Measurements from ENCODE around the gene NSG1. TPM values are rescaled to one million over a fixed set of nuclear protein-coding genes. Genes with fewer than 3 reads are reported as not detected.

Gene NSG1, protein sequence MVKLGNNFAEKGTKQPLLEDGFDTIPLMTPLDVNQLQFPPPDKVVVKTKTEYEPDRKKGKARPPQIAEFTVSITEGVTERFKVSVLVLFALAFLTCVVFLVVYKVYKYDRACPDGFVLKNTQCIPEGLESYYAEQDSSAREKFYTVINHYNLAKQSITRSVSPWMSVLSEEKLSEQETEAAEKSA
- total RNA-seq (2022) (not detected in 2 replicates), Bru-seq, nascent RNA (percentile 1 among the genes with signal in this experiment), BruChase-seq, experiment 1, labeled RNA remaining after a 6-hour chase (not detected), BruChase-seq, experiment 2, labeled RNA remaining after a 2-hour chase (not detected)
- long read RNA-seq = 0 reads

DNA sequence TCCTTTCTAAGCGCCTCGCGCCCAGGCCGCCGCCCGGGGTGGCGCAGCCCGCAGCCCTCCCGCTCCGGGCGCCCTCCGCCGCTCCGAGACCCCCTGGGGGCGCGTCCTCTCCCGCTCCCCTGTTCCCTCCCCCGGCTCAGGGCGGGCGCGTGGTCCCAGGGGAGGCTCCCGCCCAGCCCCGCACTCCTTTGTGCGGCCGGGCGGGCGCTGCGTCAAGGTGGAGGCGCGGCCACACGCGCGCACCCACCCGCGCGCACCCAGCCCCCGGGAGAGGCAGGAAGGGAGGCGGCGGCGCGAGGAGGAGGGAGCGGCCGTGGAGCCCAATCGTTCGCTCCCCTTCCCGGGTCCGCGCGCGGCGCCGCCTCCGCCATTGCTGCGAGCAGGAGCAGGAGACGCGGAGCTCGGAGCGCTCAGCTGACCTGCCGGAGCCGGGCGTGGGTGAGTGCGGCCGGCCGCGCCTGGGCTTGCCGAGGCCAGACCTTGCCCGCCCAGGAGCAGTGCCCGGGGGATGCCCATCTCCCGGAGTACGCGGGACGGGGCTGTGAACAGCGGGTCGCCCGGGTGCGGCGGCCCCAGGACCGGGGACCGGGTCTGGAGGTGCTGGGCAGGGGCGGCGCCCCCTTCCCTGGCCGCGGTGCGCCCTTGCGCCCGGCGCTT lies at the start of gene NSG1:
Gene NSG1, plus strand, starts transcription at position 367 of the 657 bp plus-strand sequence. CDS start 528 bp downstream, outside the sequence.
- intact Hi-C loops (cut with micrococcal nuclease; ENCODE audit: unreplicated experiment) = no loop called here
- Mint-ChIP-seq H3K27me3 (ENCODE audit: unreplicated experiment) (peaks cover 77% of the 10 kb centered on the region), H3K27ac (ENCODE audit: unreplicated experiment) (no peak within 1 kb of the TSS), H3K4me1 (ENCODE audit: low read depth, unreplicated experiment) (no peaks in the 10 kb centered on the region), H3K9me3 (ENCODE audit: low read depth, unreplicated experiment) (no peaks in the 10 kb centered on the region), H3K4me3 (ENCODE audit: low read depth, unreplicated experiment) (peak within 1 kb of the TSS; percentile 55), H3K36me3 (ENCODE audit: insufficient read depth, unreplicated experiment) (peaks cover 5% of the 10 kb centered on the region)
- BruUV-seq (replicated peaks) = no TSS peak
- CTCF ChIA-PET = no interaction called here
- DNase-seq = peak; percentile 13
- TF ChIP-seq, protein P1, sequence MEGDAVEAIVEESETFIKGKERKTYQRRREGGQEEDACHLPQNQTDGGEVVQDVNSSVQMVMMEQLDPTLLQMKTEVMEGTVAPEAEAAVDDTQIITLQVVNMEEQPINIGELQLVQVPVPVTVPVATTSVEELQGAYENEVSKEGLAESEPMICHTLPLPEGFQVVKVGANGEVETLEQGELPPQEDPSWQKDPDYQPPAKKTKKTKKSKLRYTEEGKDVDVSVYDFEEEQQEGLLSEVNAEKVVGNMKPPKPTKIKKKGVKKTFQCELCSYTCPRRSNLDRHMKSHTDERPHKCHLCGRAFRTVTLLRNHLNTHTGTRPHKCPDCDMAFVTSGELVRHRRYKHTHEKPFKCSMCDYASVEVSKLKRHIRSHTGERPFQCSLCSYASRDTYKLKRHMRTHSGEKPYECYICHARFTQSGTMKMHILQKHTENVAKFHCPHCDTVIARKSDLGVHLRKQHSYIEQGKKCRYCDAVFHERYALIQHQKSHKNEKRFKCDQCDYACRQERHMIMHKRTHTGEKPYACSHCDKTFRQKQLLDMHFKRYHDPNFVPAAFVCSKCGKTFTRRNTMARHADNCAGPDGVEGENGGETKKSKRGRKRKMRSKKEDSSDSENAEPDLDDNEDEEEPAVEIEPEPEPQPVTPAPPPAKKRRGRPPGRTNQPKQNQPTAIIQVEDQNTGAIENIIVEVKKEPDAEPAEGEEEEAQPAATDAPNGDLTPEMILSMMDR (IDR thresholded peaks at IDR 0.05; ENCODE audit: unreplicated experiment) = no peak

DNA sequence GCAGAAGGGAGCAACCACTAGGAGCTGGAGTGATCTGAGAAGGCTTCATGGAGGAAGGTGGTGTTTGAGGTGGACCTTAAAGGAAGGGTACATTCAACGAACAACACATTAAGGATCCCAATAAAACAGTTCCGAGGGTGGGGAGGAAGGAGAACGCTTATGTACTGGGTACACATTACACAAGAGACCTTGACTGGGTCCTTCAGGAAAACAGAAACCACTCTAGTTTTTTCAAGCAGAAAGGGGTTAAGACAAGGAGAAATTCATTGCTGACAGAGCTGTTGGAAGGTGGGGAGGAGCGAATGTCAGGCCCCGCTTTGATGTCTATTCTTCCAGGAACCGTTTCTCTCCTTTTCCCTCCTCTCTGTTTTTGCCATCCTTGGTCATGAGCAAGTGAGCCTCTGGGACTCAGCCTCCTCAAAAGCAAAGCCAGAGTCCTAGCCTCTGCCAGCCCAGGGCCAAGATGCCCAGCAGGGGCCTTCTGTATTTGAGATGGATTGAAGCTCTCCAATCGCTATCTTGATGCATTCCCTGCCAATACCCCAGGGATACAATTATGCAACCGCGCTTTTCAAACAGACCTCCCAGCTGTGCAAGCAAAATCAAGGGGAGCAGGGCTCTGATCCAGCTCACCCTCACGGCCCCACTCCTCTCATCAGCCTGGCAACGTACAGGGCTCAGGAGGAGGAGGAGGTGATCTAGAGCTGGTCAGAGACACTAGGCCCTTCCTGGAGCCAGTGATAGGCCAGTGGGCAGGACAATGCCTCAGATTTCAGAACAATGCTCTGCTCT lies 48.5 kb upstream of the NSG1 start:
- intact Hi-C loops (cut with micrococcal nuclease; ENCODE audit: unreplicated experiment) = no loop called here
- Mint-ChIP-seq H3K36me3 (ENCODE audit: insufficient read depth, unreplicated experiment) (no peaks in the 10 kb centered on the region), H3K4me1 (ENCODE audit: low read depth, unreplicated experiment) (peaks cover 8% of the 10 kb centered on the region), H3K4me3 (ENCODE audit: low read depth, unreplicated experiment) (no peak overlapping the region), H3K9me3 (ENCODE audit: low read depth, unreplicated experiment) (no peaks in the 10 kb centered on the region), H3K27me3 (ENCODE audit: unreplicated experiment) (peaks cover 53% of the 10 kb centered on the region), H3K27ac (ENCODE audit: unreplicated experiment) (no peak overlapping the region)
- CTCF ChIA-PET = no interaction called here
- TF ChIP-seq, protein P1 (IDR thresholded peaks at IDR 0.05; ENCODE audit: unreplicated experiment) = no peak
- no TSS peak for BruUV-seq (replicated peaks)
- DNase-seq = no peak

DNA sequence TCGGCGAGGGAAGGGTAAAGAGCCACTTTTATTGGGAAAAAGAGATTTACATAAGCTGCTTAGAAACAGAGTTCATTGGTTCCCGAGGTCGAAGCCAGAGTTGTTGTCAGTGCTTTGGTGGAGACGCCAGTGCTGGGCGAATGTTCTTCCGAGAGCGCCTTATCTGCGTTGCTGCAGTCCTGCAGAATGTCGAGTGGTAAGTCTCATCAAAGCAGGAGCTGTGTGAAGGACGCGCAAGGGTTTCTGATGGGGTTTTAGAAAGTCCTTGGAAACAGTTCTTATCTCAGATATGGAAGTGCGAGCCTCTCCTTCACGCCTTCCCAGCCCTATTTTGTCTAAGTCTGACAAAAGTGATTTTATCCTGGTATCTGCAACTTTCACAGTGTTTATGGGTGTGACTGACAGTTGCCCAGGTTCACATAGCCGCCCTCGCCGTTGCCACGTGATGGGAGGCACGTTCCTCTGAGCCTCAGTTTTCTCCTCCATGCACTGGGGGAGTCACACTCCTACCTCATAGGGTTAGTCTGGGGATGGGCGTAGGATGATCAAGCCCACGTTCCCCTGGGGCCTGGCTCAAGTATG lies 47.3 kb upstream of the NSG1 start:
- TF ChIP-seq, protein P1 (IDR thresholded peaks at IDR 0.05; ENCODE audit: unreplicated experiment) = no peak
- intact Hi-C loops (cut with micrococcal nuclease; ENCODE audit: unreplicated experiment) = no loop called here
- Mint-ChIP-seq H3K9me3 (ENCODE audit: low read depth, unreplicated experiment) (no peaks in the 10 kb centered on the region), H3K36me3 (ENCODE audit: insufficient read depth, unreplicated experiment) (no peaks in the 10 kb centered on the region), H3K4me3 (ENCODE audit: low read depth, unreplicated experiment) (no peak overlapping the region), H3K27ac (ENCODE audit: unreplicated experiment) (no peak overlapping the region), H3K27me3 (ENCODE audit: unreplicated experiment) (peaks cover 57% of the 10 kb centered on the region), H3K4me1 (ENCODE audit: low read depth, unreplicated experiment) (peaks cover 5% of the 10 kb centered on the region)
- BruUV-seq (replicated peaks) = no TSS peak
- CTCF ChIA-PET = no interaction called here
- no peak for DNase-seq

DNA sequence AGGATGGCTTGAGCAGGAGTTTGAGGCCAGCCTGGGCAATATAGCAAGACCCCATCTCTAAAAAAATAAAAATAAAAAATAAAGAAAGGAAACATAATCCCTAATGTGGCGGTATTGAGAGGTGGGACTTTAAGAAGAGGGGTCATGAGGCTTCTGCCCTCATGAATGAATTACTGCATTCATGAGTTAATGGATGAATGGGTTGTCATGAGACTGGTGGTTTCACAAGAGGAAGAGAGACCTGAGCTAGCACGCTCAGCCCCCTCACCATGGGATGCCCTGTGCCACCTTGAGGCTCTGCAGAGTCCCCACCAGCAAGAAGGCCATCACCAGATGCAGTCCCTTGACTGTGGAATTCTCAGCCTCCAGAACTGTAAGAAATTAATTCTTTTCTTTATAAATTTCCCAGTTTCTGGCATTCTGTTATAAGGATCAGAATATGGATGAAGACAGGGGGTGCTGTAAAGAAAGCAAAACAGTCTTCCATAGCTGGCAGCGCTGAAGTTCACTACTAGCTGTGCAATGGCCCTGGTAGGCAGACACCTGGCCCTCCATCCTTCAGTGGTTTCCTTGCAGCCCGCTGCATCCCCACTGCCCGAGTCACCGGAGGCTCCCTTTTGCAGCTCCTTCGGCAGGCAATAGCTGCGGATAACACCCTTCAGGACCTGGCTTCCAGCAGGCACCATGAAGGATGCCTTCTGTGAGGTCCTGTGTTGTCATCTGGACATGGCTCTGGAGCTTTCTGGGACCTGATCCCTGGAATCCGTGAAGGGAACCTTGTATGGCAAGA lies 44.8 kb upstream of the NSG1 start:
- intact Hi-C loops (cut with micrococcal nuclease; ENCODE audit: unreplicated experiment) = no loop called here
- Mint-ChIP-seq H3K27me3 (ENCODE audit: unreplicated experiment) (peaks cover 58% of the 10 kb centered on the region), H3K4me3 (ENCODE audit: low read depth, unreplicated experiment) (no peak overlapping the region), H3K9me3 (ENCODE audit: low read depth, unreplicated experiment) (no peaks in the 10 kb centered on the region), H3K4me1 (ENCODE audit: low read depth, unreplicated experiment) (no peaks in the 10 kb centered on the region), H3K27ac (ENCODE audit: unreplicated experiment) (no peak overlapping the region), H3K36me3 (ENCODE audit: insufficient read depth, unreplicated experiment) (no peaks in the 10 kb centered on the region)
- no peak for DNase-seq
- CTCF ChIA-PET = interaction anchor here (0.6 kb wide), 1 partner anchor 40 kb away, joined by 3 read pairs; no protein-coding TSS in a partner anchor
- TF ChIP-seq, protein P1 (IDR thresholded peaks at IDR 0.05; ENCODE audit: unreplicated experiment) = no peak
- no TSS peak for BruUV-seq (replicated peaks)
